Hepatocyte (in vitro differentiated cells): ENCODE data around the gene ICE1.

Experiments used
- CTCF ChIP-seq: fragments of 200-600 bp; sonication (generic); IDR thresholded peaks from 2 replicates; pipeline ENCODE4 v1.5.1; 2016; ENCODE audit warnings: antibody characterized with exemption, mild to moderate bottlenecking; ENCODE audit not compliant: poor library complexity
- EZH2 ChIP-seq: fragments of 200-600 bp; sonication (generic); IDR thresholded peaks from 2 replicates; pipeline ENCODE4 v1.6.1; 2016; ENCODE audit warnings: antibody characterized with exemption, mild to moderate bottlenecking, borderline replicate concordance
- EZH2phosphoT487 ChIP-seq: fragments of 200-600 bp; sonication (generic); IDR thresholded peaks from one replicate; pipeline ENCODE4 v1.6.1; 2018; ENCODE audit warnings: antibody characterized with exemption, mild to moderate bottlenecking, low read depth, moderate library complexity; ENCODE audit not compliant: unreplicated experiment, severe bottlenecking

DNA sequence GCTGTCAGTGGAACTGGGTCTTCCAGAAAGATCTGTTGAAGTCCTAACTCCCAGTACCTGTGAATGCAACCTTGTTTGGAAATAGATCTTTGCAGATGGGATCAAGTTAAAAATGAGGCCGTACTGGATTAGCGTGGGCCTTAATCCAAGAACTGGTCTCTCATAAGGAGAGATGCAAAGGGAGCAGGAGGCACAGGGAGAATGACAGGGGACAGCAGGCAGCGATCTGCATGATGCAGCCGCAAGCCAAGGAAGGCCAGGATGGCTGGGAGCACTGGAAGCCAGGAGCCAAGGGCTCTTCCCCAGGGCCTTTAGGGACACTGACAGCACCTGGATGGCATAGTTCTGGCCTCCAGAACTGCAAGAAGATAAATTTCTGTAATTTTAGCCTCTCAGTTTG is 114.4 kb downstream of the ICE1 start:
- no peak for TF ChIP-seq EZH2
- no peak for TF ChIP-seq CTCF
- no peak for TF ChIP-seq EZH2phosphoT487
